ENCODE results near the gene ITIH1. TPM values are rescaled to one million over a fixed set of nuclear protein-coding genes. Genes with fewer than 3 reads are reported as not detected.

ITIH1 gene
- total RNA-seq, 2 experiments from 2014 or later, result not detected

DNA sequence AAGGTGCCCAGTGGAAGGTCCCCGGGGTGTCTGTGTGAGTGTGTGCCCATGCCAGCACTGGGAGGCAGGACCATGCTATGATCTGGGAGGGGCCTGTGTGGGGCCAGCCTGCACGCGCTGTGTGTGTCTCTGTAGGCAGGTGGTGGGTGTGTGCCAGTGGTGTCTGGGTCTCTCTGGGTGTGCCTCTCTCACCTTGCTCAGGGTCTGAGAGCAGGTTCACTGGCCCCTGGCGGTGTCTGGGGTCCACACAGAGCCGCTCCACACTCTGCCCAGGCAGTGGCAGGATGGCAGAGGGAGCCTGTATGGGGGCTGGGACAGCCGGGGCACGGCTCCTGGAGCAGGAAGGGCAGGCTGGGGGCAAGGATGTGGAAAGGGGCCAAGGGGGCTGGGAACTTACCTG, 40.5 kb downstream of the ITIH1 start:
- no peaks in the 10 kb centered on the region for H3K9me3 ChIP-seq (ENCODE audit: control insufficient read depth in 1 of 2, insufficient read depth in 1 of 2, low read length in 2 of 2)
- H3K27me3 ChIP-seq (ENCODE audit: control insufficient read depth in 1 of 2, insufficient read depth in 2 of 2, low read length in 2 of 2), result no peaks in the 10 kb centered on the region
- ATAC-seq (ENCODE audit: poor library complexity), result no peak
- no peaks in the 10 kb centered on the region for H3K36me3 ChIP-seq (ENCODE audit: insufficient read depth, low read length)
- no peaks in the 10 kb centered on the region for H3K27me3 Mint-ChIP-seq
- H3K4me3 Mint-ChIP-seq, result no peak overlapping the region
- no peak overlapping the region for H3K27ac ChIP-seq (ENCODE audit: low read depth in 1 of 2, low read length in 2 of 2)
- H3K4me3 ChIP-seq (ENCODE audit: low read length), result no peak overlapping the region
- no peak for DNase-seq
- H3K27ac Mint-ChIP-seq, result no peak overlapping the region
- H3K4me1 ChIP-seq (ENCODE audit: insufficient read depth, low read length), result no peaks in the 10 kb centered on the region
- intact Hi-C loops (cut with DNase I, micrococcal nuclease), result no loop called here
- H3K36me3 Mint-ChIP-seq (ENCODE audit: low read depth), result peaks cover 5% of the 10 kb centered on the region
- CTCF ChIA-PET, result no interaction called here
- H3K9me3 Mint-ChIP-seq, result no peaks in the 10 kb centered on the region
- POLR2A ChIA-PET, result no interaction called here
- TF ChIP-seq, protein P1, sequence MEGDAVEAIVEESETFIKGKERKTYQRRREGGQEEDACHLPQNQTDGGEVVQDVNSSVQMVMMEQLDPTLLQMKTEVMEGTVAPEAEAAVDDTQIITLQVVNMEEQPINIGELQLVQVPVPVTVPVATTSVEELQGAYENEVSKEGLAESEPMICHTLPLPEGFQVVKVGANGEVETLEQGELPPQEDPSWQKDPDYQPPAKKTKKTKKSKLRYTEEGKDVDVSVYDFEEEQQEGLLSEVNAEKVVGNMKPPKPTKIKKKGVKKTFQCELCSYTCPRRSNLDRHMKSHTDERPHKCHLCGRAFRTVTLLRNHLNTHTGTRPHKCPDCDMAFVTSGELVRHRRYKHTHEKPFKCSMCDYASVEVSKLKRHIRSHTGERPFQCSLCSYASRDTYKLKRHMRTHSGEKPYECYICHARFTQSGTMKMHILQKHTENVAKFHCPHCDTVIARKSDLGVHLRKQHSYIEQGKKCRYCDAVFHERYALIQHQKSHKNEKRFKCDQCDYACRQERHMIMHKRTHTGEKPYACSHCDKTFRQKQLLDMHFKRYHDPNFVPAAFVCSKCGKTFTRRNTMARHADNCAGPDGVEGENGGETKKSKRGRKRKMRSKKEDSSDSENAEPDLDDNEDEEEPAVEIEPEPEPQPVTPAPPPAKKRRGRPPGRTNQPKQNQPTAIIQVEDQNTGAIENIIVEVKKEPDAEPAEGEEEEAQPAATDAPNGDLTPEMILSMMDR (IDR thresholded peaks at IDR 0.05), result no peak
- H3K4me1 Mint-ChIP-seq (ENCODE audit: low read depth), result no peaks in the 10 kb centered on the region

DNA sequence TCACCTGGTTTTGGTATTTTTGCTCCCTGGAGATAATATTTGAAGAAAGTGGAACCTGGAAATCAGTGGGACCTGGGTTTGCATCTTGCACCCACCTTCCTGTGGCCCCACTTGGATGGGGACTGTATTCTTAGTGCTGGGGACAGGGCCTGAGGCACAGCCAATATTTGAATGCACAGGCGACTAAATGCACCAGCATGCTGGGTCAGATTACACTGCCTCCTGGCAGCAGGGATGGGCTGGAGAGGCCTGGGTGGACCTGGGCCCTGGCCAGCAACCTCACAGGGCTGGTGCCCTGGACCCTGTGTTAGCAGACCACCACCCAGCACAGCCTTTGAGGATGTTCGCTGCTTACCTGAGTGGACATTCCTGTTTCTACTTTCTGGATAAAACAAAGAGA, 42.5 kb downstream of the ITIH1 start:
- Mint-ChIP-seq H3K9me3 (no peaks in the 10 kb centered on the region), H3K36me3 (ENCODE audit: low read depth) (peaks cover 11% of the 10 kb centered on the region), H3K27me3 (no peaks in the 10 kb centered on the region), H3K4me3 (no peak overlapping the region), H3K4me1 (ENCODE audit: low read depth) (no peaks in the 10 kb centered on the region), H3K27ac (no peak overlapping the region)
- no peak for DNase-seq
- no peak for ATAC-seq (ENCODE audit: poor library complexity)
- Histone ChIP-seq H3K4me1 (ENCODE audit: insufficient read depth, low read length) (no peaks in the 10 kb centered on the region), H3K27me3 (ENCODE audit: control insufficient read depth in 1 of 2, insufficient read depth in 2 of 2, low read length in 2 of 2) (no peaks in the 10 kb centered on the region), H3K4me3 (ENCODE audit: low read length) (no peak overlapping the region), H3K27ac (ENCODE audit: low read depth in 1 of 2, low read length in 2 of 2) (no peak overlapping the region), H3K9me3 (ENCODE audit: control insufficient read depth in 1 of 2, insufficient read depth in 1 of 2, low read length in 2 of 2) (no peaks in the 10 kb centered on the region), H3K36me3 (ENCODE audit: insufficient read depth, low read length) (peaks cover 7% of the 10 kb centered on the region)
- ChIA-PET CTCF (no interaction called here), POLR2A (no interaction called here)
- intact Hi-C loops (cut with DNase I, micrococcal nuclease), result no loop called here
- TF ChIP-seq, protein P1 (IDR thresholded peaks at IDR 0.05), result no peak

DNA sequence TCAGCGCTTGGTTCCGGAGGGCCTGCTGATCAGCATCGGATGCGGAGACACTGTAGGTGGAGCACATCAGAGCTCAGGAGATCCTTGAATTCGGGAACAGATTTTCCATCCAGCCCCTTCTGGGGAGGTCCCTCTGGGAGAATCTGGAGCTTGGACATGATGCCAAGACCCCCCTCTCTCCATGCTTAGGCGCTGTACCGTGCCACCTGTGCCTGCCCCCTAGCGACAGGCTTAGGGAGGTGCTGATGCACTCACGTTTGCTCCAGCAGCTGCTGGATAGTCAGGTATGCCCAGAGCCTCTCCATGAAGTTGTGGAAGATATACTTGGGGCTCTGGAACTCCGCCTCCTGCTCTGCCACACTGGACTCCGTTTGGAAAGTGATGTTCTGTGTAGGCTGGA, 43.3 kb downstream of the ITIH1 start:
- POLR2A ChIA-PET, result no interaction called here
- H3K4me1 ChIP-seq (ENCODE audit: insufficient read depth, low read length), result no peaks in the 10 kb centered on the region
- intact Hi-C loops (cut with DNase I, micrococcal nuclease), result no loop called here
- CTCF ChIA-PET, result interaction anchor here (0.5 to 0.9 kb wide), 2 partner anchors 287 to 404 kb away, joined by 3 to 4 read pairs; no protein-coding TSS in a partner anchor
- no peaks in the 10 kb centered on the region for H3K9me3 ChIP-seq (ENCODE audit: control insufficient read depth in 1 of 2, insufficient read depth in 1 of 2, low read length in 2 of 2)
- no peaks in the 10 kb centered on the region for H3K9me3 Mint-ChIP-seq
- ATAC-seq (ENCODE audit: poor library complexity), result peak; percentile 39
- H3K4me3 Mint-ChIP-seq, result no peak overlapping the region
- no peaks in the 10 kb centered on the region for H3K27me3 ChIP-seq (ENCODE audit: control insufficient read depth in 1 of 2, insufficient read depth in 2 of 2, low read length in 2 of 2)
- DNase-seq, result peak in 5 of 14 experiments; percentile 5 to 41 (median 15)
- H3K27ac Mint-ChIP-seq, result no peak overlapping the region
- peaks cover 14% of the 10 kb centered on the region for H3K36me3 Mint-ChIP-seq (ENCODE audit: low read depth)
- H3K27me3 Mint-ChIP-seq, result no peaks in the 10 kb centered on the region
- H3K4me3 ChIP-seq (ENCODE audit: low read length), result no peak overlapping the region
- TF ChIP-seq, protein P1 (IDR thresholded peaks at IDR 0.05), result peak; percentile 28
- no peaks in the 10 kb centered on the region for H3K4me1 Mint-ChIP-seq (ENCODE audit: low read depth)
- H3K36me3 ChIP-seq (ENCODE audit: insufficient read depth, low read length), result peaks cover 7% of the 10 kb centered on the region
- H3K27ac ChIP-seq (ENCODE audit: low read depth in 1 of 2, low read length in 2 of 2), result no peak overlapping the region
